GM20431 (cell line): Measurements from ENCODE around the gene CENPU.

ENCODE experiments used
- in situ Hi-C: fragments of 300-500 bp; cut with MseI, MboI; formaldehyde crosslinking; loops from one replicate; pipeline ENCODE4 v1.15.0; 2020; ENCODE audit warnings: low sequenced_read_pairs; ENCODE audit not compliant: unreplicated experiment

Gene CENPU

DNA sequence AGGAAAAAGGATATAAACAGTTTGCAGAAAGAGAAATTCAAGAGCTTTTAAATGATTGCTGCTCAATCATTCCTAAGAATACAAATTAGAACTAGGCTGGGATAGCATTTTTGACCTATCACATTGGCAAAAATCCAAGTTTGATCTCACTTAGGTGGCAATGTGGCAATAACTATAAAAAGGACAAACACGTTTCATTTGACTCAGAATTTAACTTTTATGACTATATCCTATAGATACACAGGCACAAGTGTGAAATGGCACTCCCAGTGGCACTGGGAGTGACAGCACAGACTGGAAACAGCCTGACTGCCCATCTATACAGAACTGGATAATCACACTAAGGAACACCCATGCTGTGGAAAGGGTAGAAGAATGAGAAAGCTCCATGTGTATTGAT is 11.1 kb downstream of the CENPU start:
- in situ Hi-C loops, result no loop called here

DNA sequence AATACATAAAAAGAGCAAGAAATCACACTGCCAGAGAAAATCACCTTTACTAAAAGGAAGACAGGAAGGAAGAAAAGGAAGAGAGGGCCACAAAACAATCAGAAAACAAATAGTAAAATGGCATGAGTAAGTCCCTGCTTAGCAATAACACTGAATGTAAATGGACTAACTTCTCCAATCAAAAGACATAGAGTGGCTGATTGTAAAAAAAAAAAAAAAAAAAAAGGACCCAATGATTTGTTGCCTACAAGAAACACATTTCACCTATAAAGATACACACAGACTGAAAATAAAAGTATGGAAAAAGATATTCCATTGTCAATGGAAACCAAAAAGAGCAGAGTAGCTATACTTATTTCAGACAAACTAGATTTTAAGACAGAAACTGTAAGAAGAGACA is 12.6 kb downstream of the CENPU start:
- in situ Hi-C loops, result no loop called here

DNA sequence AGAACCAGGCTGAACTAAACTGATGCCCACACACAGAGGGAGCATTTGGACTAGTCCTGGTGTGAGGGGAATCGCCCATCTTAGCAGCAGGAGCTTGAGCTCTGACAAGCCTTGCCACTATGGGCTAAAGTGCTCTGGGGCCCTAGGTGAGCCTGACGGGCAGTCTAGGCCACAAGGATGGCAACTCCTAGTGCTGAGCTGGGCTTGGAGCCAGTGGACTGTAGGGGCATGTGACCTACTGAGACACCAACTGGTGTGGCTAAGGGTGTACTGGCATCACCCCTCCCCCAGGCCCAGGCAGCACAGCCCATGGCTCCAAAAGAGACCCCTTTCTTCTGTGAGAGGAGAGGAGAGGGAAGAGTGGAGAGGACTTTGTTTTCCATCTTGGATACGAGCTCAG is 14.5 kb downstream of the CENPU start:
- in situ Hi-C loops, result no loop called here

DNA sequence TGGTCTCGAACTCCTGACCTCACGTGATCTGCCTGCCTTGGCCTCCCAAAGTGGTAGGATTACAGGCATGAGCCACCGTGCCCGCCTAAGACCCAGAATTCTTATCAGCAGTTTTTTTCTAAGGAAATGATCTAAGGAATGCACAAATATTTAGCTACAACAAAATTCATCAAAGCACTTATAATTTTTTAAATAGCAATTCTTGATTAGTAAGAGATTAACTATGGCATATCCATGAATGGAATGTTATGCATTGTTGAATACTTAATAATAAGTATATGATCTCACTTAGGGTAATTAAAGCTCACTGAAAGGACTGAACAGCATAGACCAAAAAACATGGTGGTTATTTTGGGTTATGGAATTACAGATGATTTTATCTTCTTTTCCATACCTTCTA is 18.4 kb downstream of the CENPU start:
- in situ Hi-C loops, result no loop called here

DNA sequence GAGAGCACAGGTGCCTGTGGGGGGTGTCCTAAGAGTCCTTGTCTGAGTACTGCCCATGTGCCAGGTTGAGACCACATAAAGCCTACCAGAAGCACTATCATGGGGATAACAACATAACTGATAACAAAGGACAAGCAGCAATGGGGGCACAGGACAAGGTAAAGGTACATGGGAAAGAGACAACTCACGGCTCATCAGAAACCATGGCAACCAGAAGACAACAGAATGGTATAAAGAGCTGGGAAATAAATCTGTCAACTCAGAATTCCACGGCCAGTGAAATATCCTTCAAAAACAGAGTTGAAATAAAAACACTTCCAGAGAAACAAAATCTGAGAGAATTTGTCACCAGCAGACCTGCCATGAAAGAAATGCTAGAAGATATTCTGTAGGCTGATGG is 20.0 kb downstream of the CENPU start:
- in situ Hi-C loops, result no loop called here

DNA sequence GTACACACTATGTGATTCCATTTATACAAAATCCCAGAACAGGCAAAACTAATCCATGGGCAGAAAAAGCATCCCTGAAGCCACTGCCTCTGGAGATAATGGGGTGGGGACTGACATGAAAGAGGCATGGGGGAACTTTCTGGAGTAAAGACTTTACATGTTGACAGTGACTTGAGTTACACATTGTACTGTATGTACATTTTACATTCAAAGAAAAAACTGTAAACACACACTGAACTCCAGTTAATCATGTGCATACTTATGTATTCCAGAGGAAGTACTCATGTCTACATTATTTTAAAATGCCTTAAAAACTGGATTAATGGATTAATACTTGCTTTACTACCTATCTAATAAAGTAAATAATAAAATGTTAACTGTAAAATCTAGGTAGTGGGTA is 21.6 kb downstream of the CENPU start:
- in situ Hi-C loops, result no loop called here

DNA sequence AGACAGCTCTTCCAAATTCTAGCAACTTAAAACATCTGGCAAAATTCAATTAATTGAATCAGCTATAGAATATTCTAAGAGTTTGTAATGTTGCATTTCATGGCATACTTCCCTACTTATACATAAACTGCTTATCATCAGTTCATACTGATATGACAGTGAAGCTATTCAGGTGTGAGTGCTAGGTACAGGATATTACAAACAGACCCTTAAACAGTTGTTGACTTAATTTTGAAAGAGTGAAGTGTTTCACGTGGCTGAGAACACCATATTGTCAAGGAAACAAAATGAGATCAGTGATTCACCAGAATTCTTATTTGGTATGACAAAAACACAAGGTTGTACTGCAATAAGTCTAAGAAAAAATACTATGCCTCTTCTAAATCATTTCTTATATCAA is 27.4 kb downstream of the CENPU start:
- in situ Hi-C loops, result no loop called here

DNA sequence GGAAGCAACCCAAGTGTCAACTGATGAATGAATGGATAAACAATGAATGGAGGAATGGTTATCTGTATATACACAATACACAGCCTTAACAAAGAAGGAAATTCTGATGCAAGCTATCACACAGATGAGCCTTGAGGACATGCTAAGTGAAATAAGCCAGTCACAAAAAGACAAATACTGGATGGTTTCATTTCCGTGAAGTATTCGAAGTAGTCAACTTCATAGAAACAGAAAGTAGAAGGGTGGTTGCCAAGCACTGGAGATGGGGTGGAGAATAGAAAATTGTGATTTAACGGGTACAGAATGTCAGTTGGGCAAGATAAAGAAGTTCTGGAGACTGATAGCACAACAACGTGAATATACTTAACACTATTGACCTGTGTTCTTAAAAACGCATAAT is 28.2 kb downstream of the CENPU start:
- in situ Hi-C loops, result no loop called here

DNA sequence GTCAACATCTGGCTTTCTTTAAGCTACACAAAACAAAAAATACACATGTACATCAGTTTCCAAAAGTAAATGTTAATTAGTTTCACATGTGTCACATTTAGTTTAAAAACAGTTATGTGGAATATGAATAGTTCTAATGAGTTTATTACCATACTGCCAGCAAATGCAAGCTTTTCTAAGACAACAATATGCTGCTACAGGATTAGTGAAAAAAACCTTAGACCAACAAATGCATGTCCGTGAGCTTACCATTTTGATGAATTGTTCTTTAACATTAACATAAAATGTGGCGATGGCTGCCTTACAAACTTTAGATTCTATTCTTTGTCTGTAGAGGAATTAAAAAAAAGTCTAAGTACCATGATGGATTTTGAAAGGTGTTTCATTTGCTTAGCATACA is 31.8 kb downstream of the CENPU start:
- in situ Hi-C loops, result no loop called here

DNA sequence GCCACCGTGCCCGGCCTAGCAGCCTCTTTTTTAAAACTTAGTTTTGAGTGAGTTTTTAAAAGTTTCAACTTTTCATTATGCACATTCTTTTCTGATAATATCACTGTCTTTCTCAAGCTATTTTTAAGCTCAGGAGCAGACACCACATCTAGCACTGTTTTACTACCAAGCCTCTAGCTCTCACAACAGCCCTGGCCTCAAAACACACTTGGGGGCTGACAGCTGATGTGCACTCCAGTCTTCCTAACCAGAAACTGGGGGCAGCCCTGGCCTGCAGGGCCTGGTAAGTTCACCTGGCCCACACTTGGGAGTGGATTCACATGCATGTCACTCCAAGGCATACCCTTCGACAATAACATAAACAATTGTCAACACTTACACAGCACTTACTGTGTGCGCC is 34.0 kb downstream of the CENPU start:
- in situ Hi-C loops, result no loop called here

DNA sequence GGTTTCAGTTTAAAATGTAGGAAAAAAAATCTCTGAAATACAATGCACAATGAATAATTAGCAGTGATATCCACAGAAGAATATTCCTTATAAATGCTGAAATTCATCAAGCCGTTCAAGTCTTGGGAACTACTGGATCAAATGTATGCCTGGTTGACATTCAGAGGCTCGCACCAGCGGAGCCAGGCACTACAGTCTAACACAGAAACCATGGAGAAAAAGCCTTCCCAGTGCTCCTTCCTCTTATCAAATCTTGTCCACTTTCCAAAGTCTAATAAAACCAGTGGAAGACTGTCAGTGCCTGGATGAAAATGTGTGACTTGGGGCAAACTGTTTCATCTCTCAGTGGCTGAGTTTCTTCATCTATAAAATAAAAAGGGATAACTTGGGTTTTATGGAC is 35.9 kb downstream of the CENPU start:
- in situ Hi-C loops, result no loop called here

DNA sequence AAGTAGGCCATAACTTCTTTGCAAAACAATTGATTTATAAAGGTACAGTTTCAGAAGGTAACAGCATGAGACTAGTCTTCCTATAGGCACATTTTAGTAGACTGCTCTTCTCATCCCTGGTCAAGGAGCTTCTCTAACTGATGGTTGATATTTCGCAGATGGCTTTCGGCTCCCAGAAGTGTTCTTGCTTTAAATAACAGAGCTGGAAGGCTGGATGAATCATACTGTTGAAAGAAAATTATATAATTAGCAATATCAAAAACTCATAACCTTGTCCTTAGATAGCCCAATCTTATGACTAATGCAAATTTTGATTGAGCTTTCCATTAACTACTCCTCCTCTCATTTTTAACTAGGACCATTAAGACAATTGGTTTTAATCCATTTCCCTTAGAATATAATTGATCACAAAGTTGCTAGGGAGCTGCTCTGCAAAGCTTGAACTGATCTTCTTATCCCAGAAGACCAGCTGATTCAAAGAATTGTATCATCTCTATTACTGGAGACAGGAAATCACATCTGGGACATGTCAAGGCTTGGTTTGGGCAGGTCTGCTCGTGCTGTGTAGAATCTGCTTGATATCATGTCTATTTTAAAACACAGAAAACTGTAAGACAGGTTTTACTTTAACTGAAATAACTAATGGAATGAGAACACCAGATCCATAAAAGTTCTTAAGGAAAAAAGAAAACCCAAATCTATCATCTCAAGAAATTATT is 38.6 kb downstream of the CENPU start:
- in situ Hi-C loops, result no loop called here

DNA sequence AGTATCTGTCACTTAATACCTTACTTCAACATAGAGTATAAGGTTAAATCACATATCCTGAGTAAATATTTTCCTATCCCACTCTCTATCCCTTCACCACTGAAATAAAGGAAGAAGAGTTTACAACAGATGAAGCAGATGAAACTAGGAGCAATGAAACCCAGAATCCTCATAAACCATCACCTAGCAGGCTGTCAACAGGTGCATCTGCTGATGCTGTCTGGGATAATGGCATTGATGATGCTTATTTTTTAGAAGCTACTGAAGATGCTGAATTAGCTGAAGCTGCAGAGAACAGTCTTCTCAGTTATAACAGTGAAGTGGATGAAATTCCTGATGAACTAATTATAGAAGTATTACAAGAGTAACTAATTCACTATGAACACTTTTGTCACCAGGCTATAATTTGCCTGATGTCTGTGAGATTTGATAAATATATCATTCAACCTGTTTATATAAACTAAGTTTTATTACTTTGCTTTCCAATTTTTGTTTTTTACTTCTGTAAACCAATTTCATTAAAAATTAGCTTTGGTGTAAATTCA is 39.4 kb downstream of the CENPU start:
- in situ Hi-C loops, result no loop called here

DNA sequence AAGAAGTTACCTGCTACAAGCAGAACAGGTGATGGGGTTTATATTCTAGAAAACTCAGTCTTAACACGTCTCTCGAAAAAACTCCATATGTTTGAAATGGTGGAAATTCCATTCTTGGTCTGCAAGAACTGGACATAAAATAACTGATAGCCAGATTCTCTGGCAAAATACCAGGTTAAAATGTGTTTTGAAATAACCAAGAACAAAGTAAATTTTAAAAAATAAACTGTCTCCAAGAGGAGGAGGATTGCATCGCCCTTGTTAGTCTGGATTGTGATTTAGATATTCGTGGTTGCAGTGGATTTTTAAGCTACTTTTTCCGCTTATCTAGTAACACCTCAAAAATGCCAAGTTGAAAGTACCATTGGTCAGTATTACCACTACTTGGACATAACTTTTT is 40.8 kb downstream of the CENPU start:
- in situ Hi-C loops, result no loop called here

DNA sequence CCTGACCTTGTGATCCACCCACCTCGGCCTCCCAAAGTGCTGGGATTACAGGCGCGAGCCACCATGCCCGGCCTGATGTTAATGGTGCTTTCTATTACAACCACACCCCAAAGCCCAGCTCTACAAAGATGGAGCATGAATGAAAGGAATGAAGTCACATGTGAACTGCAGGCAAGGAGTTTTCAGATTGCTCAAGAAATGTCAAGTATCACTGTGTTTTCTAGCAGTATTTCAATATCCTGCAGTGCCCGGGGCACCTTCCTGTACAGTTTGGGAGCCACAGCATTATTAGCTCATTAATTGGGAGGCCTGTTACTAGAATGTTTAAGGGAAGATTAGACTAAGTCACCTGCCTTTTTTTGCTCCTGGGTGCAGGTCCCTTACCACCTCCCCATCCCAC is 44.2 kb downstream of the CENPU start:
- in situ Hi-C loops, result no loop called here

DNA sequence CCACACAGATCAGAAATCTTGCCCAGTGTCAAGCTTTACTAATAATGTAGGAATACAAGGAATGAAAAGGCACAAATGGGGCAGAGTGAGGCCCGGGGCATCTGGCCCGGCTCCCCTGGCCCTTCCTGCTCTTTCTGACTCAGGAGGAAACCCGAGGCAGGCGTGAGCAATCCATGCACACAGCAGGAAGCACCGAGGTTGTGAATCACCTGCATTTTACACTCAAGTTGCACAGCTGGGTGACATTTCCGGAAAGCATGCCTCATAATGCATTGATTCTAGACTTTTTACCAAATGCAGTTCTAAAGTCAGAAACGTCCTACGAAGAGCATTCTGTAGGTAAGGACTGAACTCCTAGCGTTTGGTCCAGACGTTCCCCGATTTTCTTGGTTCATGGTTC is 45.4 kb downstream of the CENPU start:
- in situ Hi-C loops, result no loop called here

DNA sequence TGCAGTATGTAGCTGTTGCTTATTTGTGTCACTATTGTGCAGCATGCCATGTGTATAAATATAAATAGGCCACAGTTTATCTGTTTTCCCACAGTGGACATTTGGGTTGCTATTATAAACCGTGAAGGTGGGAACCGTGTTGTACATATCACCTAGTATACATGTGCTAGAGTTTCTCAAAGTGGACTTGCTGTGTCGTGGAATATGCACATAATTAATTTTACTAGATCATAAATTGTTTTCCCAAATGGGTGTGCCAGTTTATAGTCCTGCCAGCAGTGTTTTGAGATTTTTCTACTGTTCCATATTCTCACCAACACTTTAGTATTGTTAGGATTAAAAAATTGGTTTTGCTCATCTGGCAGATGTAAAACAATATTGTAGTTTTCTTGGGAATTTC is 45.9 kb downstream of the CENPU start:
- in situ Hi-C loops, result no loop called here

DNA sequence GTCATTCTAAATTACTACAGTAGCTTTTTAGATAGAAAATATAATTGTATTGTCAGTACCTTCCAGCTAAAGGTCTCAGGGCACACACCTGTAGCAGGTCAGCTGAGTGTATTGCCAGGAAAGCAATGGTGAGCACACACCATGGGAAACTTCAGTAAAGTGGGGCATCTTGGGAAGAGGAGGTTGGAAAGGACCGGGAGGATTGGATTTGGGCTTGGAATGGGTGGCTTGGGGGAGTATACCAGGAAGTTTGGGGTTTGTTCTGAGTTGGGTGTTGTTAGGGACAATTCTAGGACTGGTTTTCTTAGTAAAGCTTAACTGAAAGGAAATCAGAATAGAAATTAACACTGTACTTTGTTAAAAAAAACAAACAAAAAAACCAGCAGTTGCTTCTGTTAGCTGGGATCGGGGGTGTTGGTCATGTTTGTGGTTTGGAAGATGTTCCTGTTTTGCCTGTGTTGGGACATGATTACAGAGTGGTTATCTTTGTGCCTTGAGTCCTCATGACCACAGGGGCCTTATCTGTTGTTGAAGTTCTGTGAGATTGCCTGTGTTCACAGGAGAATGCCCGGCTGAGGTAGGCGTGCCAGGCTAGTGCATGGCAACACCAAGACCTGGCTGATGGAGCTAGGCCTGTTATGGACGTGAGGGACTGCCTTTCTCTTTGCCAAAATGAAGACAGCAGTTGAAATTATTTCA is 49.3 kb downstream of the CENPU start:
- in situ Hi-C loops, result no loop called here

DNA sequence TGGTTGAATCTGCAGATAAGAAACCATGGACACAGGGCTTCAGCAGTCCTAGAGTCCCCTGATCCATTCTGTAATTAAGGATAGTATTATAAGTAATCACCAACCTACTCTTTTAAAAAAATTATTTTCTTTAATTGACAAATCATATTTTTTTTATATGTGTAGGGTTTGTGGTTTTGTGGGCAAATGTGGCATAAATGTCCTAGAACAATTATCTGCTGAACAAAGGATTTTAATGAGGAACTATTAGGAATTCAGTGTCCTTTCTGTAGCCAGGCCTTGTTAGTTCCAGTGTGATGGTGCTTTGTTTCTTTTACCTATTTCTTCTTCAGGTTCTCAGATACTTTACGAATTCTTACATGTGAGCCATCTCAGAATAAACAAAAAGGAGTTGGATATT is 52.0 kb downstream of the CENPU start:
- in situ Hi-C loops, result no loop called here

DNA sequence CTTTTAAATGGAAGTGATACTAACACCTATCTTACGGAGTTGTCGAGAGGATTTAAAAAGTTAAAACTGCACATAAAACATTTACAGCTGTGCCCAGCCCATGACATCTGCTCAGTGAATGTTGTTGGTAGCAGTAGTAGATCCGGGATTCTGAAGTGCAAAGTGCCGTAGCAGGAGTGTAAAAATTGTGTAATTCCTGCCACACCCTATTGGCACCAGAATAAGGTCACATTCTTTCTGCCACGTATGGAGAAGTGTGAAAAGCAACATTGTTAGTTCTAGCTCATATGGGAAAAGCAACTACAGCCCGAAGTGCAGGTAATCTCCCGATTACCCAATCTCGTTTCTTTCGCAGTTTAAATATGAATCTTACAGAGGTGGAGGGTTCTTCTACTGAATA is 53.2 kb downstream of the CENPU start:
- in situ Hi-C loops, result no loop called here

DNA sequence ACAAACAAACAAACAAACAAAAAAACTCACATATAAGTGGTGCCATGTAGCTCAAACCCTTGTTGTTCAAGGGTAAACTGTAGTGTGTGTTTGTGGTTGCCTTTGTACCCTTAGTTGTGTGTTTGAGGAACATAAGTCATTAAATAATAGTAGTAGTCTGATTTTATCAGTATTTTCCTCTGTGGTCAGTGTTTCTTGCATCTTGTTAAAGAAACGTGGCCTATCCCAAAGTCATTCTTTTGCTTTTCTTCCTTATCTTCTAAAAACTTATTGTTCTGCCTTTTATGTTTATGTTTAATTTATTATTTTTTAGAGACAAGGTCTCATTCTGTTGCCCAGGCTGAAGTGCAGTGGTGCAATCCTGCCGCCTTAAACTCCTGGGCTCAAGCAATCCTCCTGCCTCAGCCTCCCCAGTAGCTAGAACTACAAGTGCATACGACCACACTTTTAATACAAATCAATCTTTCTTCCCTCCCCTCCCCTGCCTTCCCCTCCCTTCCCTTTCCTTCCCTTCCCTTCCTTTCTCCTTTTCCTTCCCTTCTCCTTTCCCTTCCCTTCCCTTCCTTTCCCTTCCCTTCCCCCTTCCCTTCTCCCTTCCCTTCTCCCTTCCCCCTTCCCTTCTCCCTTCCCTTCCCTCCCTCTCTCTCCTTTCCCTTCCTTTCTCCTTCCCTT is 57.9 kb downstream of the CENPU start:
- in situ Hi-C loops, result no loop called here
